AG04450 (cell line): Measurements from ENCODE around the gene SLC35F3. TPM values are rescaled to one million over a fixed set of nuclear protein-coding genes. Genes with fewer than 3 reads are reported as not detected.

ENCODE experiments used
- CTCF ChIA-PET: fragments of 300-600, 350-600 bp; formaldehyde crosslinking; extraction: SDS; loops from one replicate; lab custom pipeline; 2022; ENCODE audit warnings: antibody characterized with exemption, inconsistent platforms; lab: Charles Lee
- POLR2A ChIA-PET: fragments of 350-600 bp; formaldehyde crosslinking; extraction: SDS; loops from one replicate; lab custom pipeline; 2021; ENCODE audit warnings: antibody characterized with exemption, inconsistent platforms; lab: Yijun Ruan, JAX
- DNase-seq: peaks from one replicate; pipeline ENCODE4 v3.0.0-alpha.2; 2011; ENCODE audit warnings: low read depth, low spot score
- H3K27ac ChIP-seq: one replicate; pipeline ENCODE4 v1.5.1; 2012; ENCODE audit warnings: low read depth, low read length, control low read depth
- H3K27me3 ChIP-seq: one replicate; pipeline ENCODE4 v1.6.0; 2012; ENCODE audit warnings: low read length; ENCODE audit not compliant: control insufficient read depth, insufficient read depth
- H3K4me3 ChIP-seq: 2 replicates; pipeline ENCODE4 v1.5.1; 2011; ENCODE audit warnings: mild to moderate bottlenecking, low read depth, low read length, control low read depth
- H3K9me3 ChIP-seq: 2 replicates; pipeline ENCODE4 v1.5.1; 2012; ENCODE audit warnings: low read length; ENCODE audit not compliant: control insufficient read depth, insufficient read depth
- CTCF ChIP-seq: IDR thresholded peaks from 2 replicates; pipeline ENCODE4 v1.5.1; 2011; ENCODE audit warnings: low read depth, low read length, control low read depth, inconsistent platforms
- polyA plus RNA-seq: library from polyadenylated mRNA; depleted of rRNA; stranded (reverse); fragments of >200 nt; gene quantifications from 2 replicates; pipeline ENCODE4 v1.2.3, GENCODE V29; 2011

The SLC35F3 gene
- polyA plus RNA-seq, 1 experiment, result 0.04 TPM

- Histone ChIP-seq H3K27ac (no peak overlapping the region), H3K4me3 (no peak overlapping the region), H3K27me3 (peaks cover 19% of the 10 kb centered on the region), H3K9me3 (no peaks in the 10 kb centered on the region)
- ChIA-PET POLR2A (no interaction called here), CTCF (interaction anchor here (0.9 to 1.4 kb wide), 2 partner anchors 11 to 12 kb away, joined by 3 to 4 read pairs; no protein-coding TSS in a partner anchor)
- DNase-seq, result no peak
- no peak for TF ChIP-seq CTCF
Observed at GRCh38 chr1:234320549-234320948, 416.1 kb downstream of the SLC35F3 start.

GRCh38 chr1:234321231-234321630, 416.8 kb downstream of the SLC35F3 start:
- no peak overlapping the region for H3K27ac ChIP-seq
- H3K4me3 ChIP-seq, result no peak overlapping the region
- TF ChIP-seq CTCF, result no peak
- DNase-seq, result no peak
- ChIA-PET POLR2A (no interaction called here), CTCF (interaction anchor here (0.6 to 1.4 kb wide), 2 partner anchors 13 to 1917 kb away, joined by 4 to 8 read pairs; no protein-coding TSS in a partner anchor)
- H3K9me3 ChIP-seq, result no peaks in the 10 kb centered on the region
- peaks cover 19% of the 10 kb centered on the region for H3K27me3 ChIP-seq

- peaks cover 17% of the 10 kb centered on the region for H3K27me3 ChIP-seq
- TF ChIP-seq CTCF, result no peak
- H3K4me3 ChIP-seq, result no peak overlapping the region
- DNase-seq, result no peak
- H3K27ac ChIP-seq, result no peak overlapping the region
- no peaks in the 10 kb centered on the region; the same call in 1 of the 2 replicates for H3K9me3 ChIP-seq
- POLR2A ChIA-PET, result no interaction called here
- CTCF ChIA-PET, result interaction anchor here (0.6 kb wide), 1 partner anchor 38 kb away, joined by 3 read pairs; no protein-coding TSS in a partner anchor
Observed at GRCh38 chr1:234322097-234322496, 417.6 kb downstream of the SLC35F3 start.

GRCh38 chr1:234322979-234323378, 418.5 kb downstream of the SLC35F3 start:
- H3K4me3 ChIP-seq, result no peak overlapping the region
- no peak for DNase-seq
- POLR2A ChIA-PET, result no interaction called here
- CTCF ChIA-PET, result interaction anchor here (0.5 kb wide), 1 partner anchor 663 kb away, joined by 9 read pairs; no protein-coding TSS in a partner anchor
- no peak overlapping the region for H3K27ac ChIP-seq
- no peaks in the 10 kb centered on the region; the same call in 1 of the 2 replicates for H3K9me3 ChIP-seq
- peak; percentile 39; the same call in 1 of the 2 replicates for TF ChIP-seq CTCF
- H3K27me3 ChIP-seq, result peaks cover 20% of the 10 kb centered on the region

GRCh38 chr1:234324821-234325220, 420.3 kb downstream of the SLC35F3 start:
- no peak for DNase-seq
- CTCF ChIA-PET, result interaction anchor here (1.3 to 5.4 kb wide), 3 partner anchors 8 to 29 kb away, joined by 3 to 47 read pairs (median 3); no protein-coding TSS in a partner anchor
- H3K4me3 ChIP-seq, result no peak overlapping the region
- H3K27me3 ChIP-seq, result peaks cover 14% of the 10 kb centered on the region
- no peaks in the 10 kb centered on the region; the same call in 1 of the 2 replicates for H3K9me3 ChIP-seq
- no peak overlapping the region for H3K27ac ChIP-seq
- no peak for TF ChIP-seq CTCF
- POLR2A ChIA-PET, result no interaction called here
